Mesendoderm (in vitro differentiated cells): Measurements from ENCODE around the gene NEXN.

Experiments used
- DNase-seq: peaks from one replicate; pipeline ENCODE4 v3.0.0; 2013
- H2AK5ac ChIP-seq: 2 replicates; pipeline ENCODE4 v1.6.1; 2013; ENCODE audit warnings: low read length, inconsistent platforms
- H2BK120ac ChIP-seq: 2 replicates; pipeline ENCODE4 v1.6.1; 2013; ENCODE audit warnings: low read depth, mild to moderate bottlenecking, low read length, moderate library complexity, mixed read lengths
- H2BK15ac ChIP-seq: replicated peaks from 2 replicates; pipeline ENCODE4 v1.6.1; 2013; ENCODE audit warnings: low read depth, mild to moderate bottlenecking, moderate library complexity
- H2BK5ac ChIP-seq: 2 replicates; pipeline ENCODE4 v1.6.1; 2013; ENCODE audit warnings: low read length, inconsistent platforms
- H3K18ac ChIP-seq: 2 replicates; pipeline ENCODE4 v1.6.1; 2013; ENCODE audit warnings: mild to moderate bottlenecking, low read length, mixed read lengths
- H3K23ac ChIP-seq: one replicate; pipeline ENCODE4 v1.6.1; 2013; ENCODE audit warnings: low read length
- H3K27ac ChIP-seq: 2 replicates; pipeline ENCODE4 v1.5.1; 2013; ENCODE audit warnings: low read depth, mild to moderate bottlenecking, inconsistent platforms, low read length, moderate library complexity
- H3K27me3 ChIP-seq: 2 replicates; pipeline ENCODE4 v1.6.1; 2013; ENCODE audit warnings: low read length, control low read depth, mild to moderate bottlenecking, inconsistent platforms; ENCODE audit not compliant: insufficient read depth, poor library complexity
- H3K36me3 ChIP-seq: 2 replicates; pipeline ENCODE4 v1.6.1; 2013; ENCODE audit warnings: low read length, inconsistent platforms; ENCODE audit not compliant: control insufficient read depth, insufficient read depth
- H3K4ac ChIP-seq: one replicate; pipeline ENCODE4 v1.6.1; 2013; ENCODE audit warnings: low read depth, mild to moderate bottlenecking, low read length, moderate library complexity
- H3K4me1 ChIP-seq: 2 replicates; pipeline ENCODE4 v1.6.1; 2013; ENCODE audit warnings: low read depth, low read length, inconsistent platforms; ENCODE audit not compliant: control insufficient read depth
- H3K4me2 ChIP-seq: 2 replicates; pipeline ENCODE4 v1.6.1; 2013; ENCODE audit warnings: low read length
- H3K4me3 ChIP-seq: 2 replicates; pipeline ENCODE4 v1.5.1; 2013; ENCODE audit warnings: mild to moderate bottlenecking, low read length
- H3K56ac ChIP-seq: one replicate; pipeline ENCODE4 v1.6.1; 2013; ENCODE audit warnings: low read length
- H3K79me1 ChIP-seq: 2 replicates; pipeline ENCODE4 v1.6.1; 2013; ENCODE audit warnings: low read length, inconsistent platforms
- H3K79me2 ChIP-seq: 2 replicates; pipeline ENCODE4 v1.6.1; 2013; ENCODE audit warnings: mild to moderate bottlenecking, low read length; ENCODE audit not compliant: control insufficient read depth, insufficient read depth
- H3K9ac ChIP-seq: 2 replicates; pipeline ENCODE4 v1.6.1; 2013; ENCODE audit warnings: low read length, inconsistent platforms
- H4K5ac ChIP-seq: one replicate; pipeline ENCODE4 v1.6.1; 2013; ENCODE audit warnings: low read length
- H4K8ac ChIP-seq: one replicate; pipeline ENCODE4 v1.6.1; 2013; ENCODE audit warnings: low read depth, mild to moderate bottlenecking, control low read depth, low read length, moderate library complexity
- WGBS: extraction: QIAGEN DNeasy Blood & Tissue Kit; methylation state at CpG from one replicate; pipeline ENCODE4 v1.1.7; 2013; ENCODE audit warnings: low lambda C conversion rate, missing lambda C conversion rate; ENCODE audit not compliant: insufficient coverage; ENCODE audit errors: extremely low coverage; 5-methylcytosine and 5-hydroxymethylcytosine counted together

NEXN gene

GRCh38 chr1:77857552-77857951 lies 30.9 kb upstream of the NEXN start:
- H3K36me3 ChIP-seq, result no peaks in the 10 kb centered on the region
- WGBS, result no CpG with 5 or more reads among the region's 4 CpGs
- H2BK120ac ChIP-seq, result no peak overlapping the region
- no peaks in the 10 kb centered on the region for H3K79me1 ChIP-seq
- H3K18ac ChIP-seq, result no peak overlapping the region
- no peak for DNase-seq
- no peak overlapping the region for H3K23ac ChIP-seq
- no peak overlapping the region for H3K4me3 ChIP-seq
- H3K9ac ChIP-seq, result no peak overlapping the region
- no peaks in the 10 kb centered on the region for H3K4me1 ChIP-seq
- H3K4ac ChIP-seq, result no peak overlapping the region
- H3K27me3 ChIP-seq, result no peaks in the 10 kb centered on the region
- no peak overlapping the region for H2AK5ac ChIP-seq
- no peak overlapping the region for H3K27ac ChIP-seq
- no peak overlapping the region for H4K8ac ChIP-seq
- H2BK5ac ChIP-seq, result no peak overlapping the region
- H3K56ac ChIP-seq, result no peak overlapping the region
- H4K5ac ChIP-seq, result no peak overlapping the region
- no peaks in the 10 kb centered on the region for H3K79me2 ChIP-seq
- H3K4me2 ChIP-seq, result no peak overlapping the region
- no peak overlapping the region for H2BK15ac ChIP-seq

- H2BK15ac ChIP-seq, result no peak overlapping the region
- no peak overlapping the region for H4K8ac ChIP-seq
- no peak overlapping the region for H3K9ac ChIP-seq
- H3K4me3 ChIP-seq, result no peak overlapping the region
- no peak overlapping the region for H3K56ac ChIP-seq
- no peak overlapping the region for H2AK5ac ChIP-seq
- H3K79me1 ChIP-seq, result no peaks in the 10 kb centered on the region
- DNase-seq, result no peak
- no peaks in the 10 kb centered on the region for H3K36me3 ChIP-seq
- no peaks in the 10 kb centered on the region for H3K4me1 ChIP-seq
- no CpG with 5 or more reads among the region's 3 CpGs for WGBS
- no peak overlapping the region for H2BK120ac ChIP-seq
- no peak overlapping the region for H3K4me2 ChIP-seq
- no peak overlapping the region for H2BK5ac ChIP-seq
- no peak overlapping the region for H3K27ac ChIP-seq
- no peak overlapping the region for H3K4ac ChIP-seq
- no peaks in the 10 kb centered on the region for H3K79me2 ChIP-seq
- no peaks in the 10 kb centered on the region for H3K27me3 ChIP-seq
- no peak overlapping the region for H3K18ac ChIP-seq
- no peak overlapping the region for H3K23ac ChIP-seq
- no peak overlapping the region for H4K5ac ChIP-seq
Measured at GRCh38 chr1:77858725-77859124, 29.7 kb upstream of the NEXN start.

GRCh38 chr1:77859248-77859647 lies 29.2 kb upstream of the NEXN start:
- no peaks in the 10 kb centered on the region for H3K36me3 ChIP-seq
- H2AK5ac ChIP-seq, result no peak overlapping the region
- H3K18ac ChIP-seq, result no peak overlapping the region
- H3K23ac ChIP-seq, result no peak overlapping the region
- no peak overlapping the region for H4K5ac ChIP-seq
- no peak overlapping the region for H3K27ac ChIP-seq
- H2BK5ac ChIP-seq, result no peak overlapping the region
- H2BK120ac ChIP-seq, result no peak overlapping the region
- no peak for DNase-seq
- no peak overlapping the region for H2BK15ac ChIP-seq
- H3K4me3 ChIP-seq, result no peak overlapping the region
- no peaks in the 10 kb centered on the region for H3K79me1 ChIP-seq
- H3K4ac ChIP-seq, result no peak overlapping the region
- H3K4me2 ChIP-seq, result no peak overlapping the region
- H3K9ac ChIP-seq, result no peak overlapping the region
- H3K79me2 ChIP-seq, result no peaks in the 10 kb centered on the region
- no peaks in the 10 kb centered on the region for H3K4me1 ChIP-seq
- no peaks in the 10 kb centered on the region for H3K27me3 ChIP-seq
- no peak overlapping the region for H3K56ac ChIP-seq
- H4K8ac ChIP-seq, result no peak overlapping the region
- no CpG with 5 or more reads among the region's 2 CpGs for WGBS

DNA sequence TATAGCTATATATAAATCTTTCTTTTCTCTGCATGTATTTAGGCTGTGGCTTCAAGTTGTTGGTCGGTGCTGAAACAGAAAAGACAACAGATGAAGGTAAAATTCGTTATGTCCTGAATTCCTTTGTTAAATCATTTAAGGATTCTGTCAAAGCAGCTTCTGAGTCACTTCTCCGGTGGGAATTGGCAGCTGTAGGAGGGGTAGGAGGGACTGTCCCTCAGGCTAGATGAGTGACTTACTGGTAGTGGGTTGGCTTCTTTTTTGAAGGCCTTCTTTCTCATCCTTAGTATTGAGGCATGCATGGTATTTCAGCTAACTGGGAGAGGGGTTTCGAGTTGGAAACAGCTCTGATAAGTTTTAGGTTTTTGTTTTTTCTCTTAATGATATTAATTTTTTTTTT lies 22.1 kb upstream of the NEXN start:
- no peak overlapping the region for H3K18ac ChIP-seq
- no peak overlapping the region for H3K56ac ChIP-seq
- no peak overlapping the region for H4K8ac ChIP-seq
- H4K5ac ChIP-seq, result no peak overlapping the region
- no peak overlapping the region for H2BK5ac ChIP-seq
- no peaks in the 10 kb centered on the region for H3K4me1 ChIP-seq
- H3K79me2 ChIP-seq, result no peaks in the 10 kb centered on the region
- H3K27ac ChIP-seq, result no peak overlapping the region
- H3K4me3 ChIP-seq, result no peak overlapping the region
- no peak overlapping the region for H2AK5ac ChIP-seq
- H2BK120ac ChIP-seq, result no peak overlapping the region
- no peak overlapping the region for H3K23ac ChIP-seq
- H3K79me1 ChIP-seq, result no peaks in the 10 kb centered on the region
- H3K36me3 ChIP-seq, result no peaks in the 10 kb centered on the region
- H3K4me2 ChIP-seq, result no peak overlapping the region
- H2BK15ac ChIP-seq, result no peak overlapping the region
- no peak overlapping the region for H3K9ac ChIP-seq
- WGBS, result no CpG with 5 or more reads among the region's 4 CpGs
- peak; percentile 73 for DNase-seq
- no peaks in the 10 kb centered on the region for H3K27me3 ChIP-seq
- no peak overlapping the region for H3K4ac ChIP-seq

GRCh38 chr1:77872645-77873044 lies 15.8 kb upstream of the NEXN start:
- Histone ChIP-seq H3K4me2 (no peak overlapping the region), H3K79me2 (no peaks in the 10 kb centered on the region), H2BK5ac (no peak overlapping the region), H3K56ac (no peak overlapping the region), H2BK15ac (no peak overlapping the region), H3K4me1 (no peaks in the 10 kb centered on the region), H3K9ac (no peak overlapping the region), H4K8ac (no peak overlapping the region), H3K79me1 (no peaks in the 10 kb centered on the region), H3K18ac (no peak overlapping the region), H2AK5ac (no peak overlapping the region), H3K4me3 (no peak overlapping the region), H3K23ac (no peak overlapping the region), H3K4ac (no peak overlapping the region), H3K27me3 (no peaks in the 10 kb centered on the region), H3K36me3 (no peaks in the 10 kb centered on the region), H3K27ac (no peak overlapping the region), H2BK120ac (no peak overlapping the region), H4K5ac (no peak overlapping the region)
- no peak for DNase-seq
- no CpG with 5 or more reads among the region's 1 CpG for WGBS

GRCh38 chr1:77873461-77873860 lies 15.0 kb upstream of the NEXN start:
- Histone ChIP-seq H3K4me1 (no peaks in the 10 kb centered on the region), H3K27me3 (no peaks in the 10 kb centered on the region), H4K8ac (no peak overlapping the region), H3K79me1 (no peaks in the 10 kb centered on the region), H3K56ac (no peak overlapping the region), H3K79me2 (no peaks in the 10 kb centered on the region), H2BK120ac (no peak overlapping the region), H3K4me2 (no peak overlapping the region), H3K4me3 (no peak overlapping the region), H3K18ac (no peak overlapping the region), H4K5ac (no peak overlapping the region), H2BK15ac (no peak overlapping the region), H3K9ac (no peak overlapping the region), H2AK5ac (no peak overlapping the region), H2BK5ac (no peak overlapping the region), H3K4ac (no peak overlapping the region), H3K36me3 (no peaks in the 10 kb centered on the region), H3K23ac (no peak overlapping the region), H3K27ac (no peak overlapping the region)
- WGBS, result no CpG with 5 or more reads among the region's 1 CpG
- DNase-seq, result no peak
